Smooth muscle cell (in vitro differentiated cells): ENCODE measurements around the gene UHRF2. TPM values are rescaled to one million over a fixed set of nuclear protein-coding genes. Genes with fewer than 3 reads are reported as not detected.

Source experiments
- DNase-seq: peaks from one replicate; lab custom pipeline; 2025; ENCODE audit not compliant: unreplicated experiment; lab: John Stamatoyannopoulos, UW
- H2AFZ ChIP-seq: fragments of 200-600 bp; sonication (generic); 2 replicates; pipeline ENCODE4 v1.6.0; 2016; ENCODE audit warnings: antibody characterized with exemption, low read depth, mild to moderate bottlenecking
- H3F3A ChIP-seq: fragments of 200-600 bp; sonication (generic); 2 replicates; pipeline ENCODE4 v1.6.0; 2017; ENCODE audit warnings: antibody characterized with exemption, low read depth
- H3K27ac ChIP-seq: fragments of 200-600 bp; sonication (generic); 2 replicates; pipeline ENCODE4 v1.5.1; 2016; ENCODE audit warnings: low read depth, mild to moderate bottlenecking
- H3K27me3 ChIP-seq: fragments of 200-600 bp; sonication (generic); 2 replicates; pipeline ENCODE4 v1.6.1; 2016; ENCODE audit warnings: low read depth, mild to moderate bottlenecking
- H3K36me3 ChIP-seq: fragments of 200-600 bp; sonication (generic); 2 replicates; pipeline ENCODE4 v1.5.1; 2016; ENCODE audit warnings: low read depth
- H3K4me1 ChIP-seq: fragments of 200-600 bp; sonication (generic); 2 replicates; pipeline ENCODE4 v1.5.1; 2016; ENCODE audit warnings: low read depth
- H3K4me2 ChIP-seq: fragments of 200-600 bp; sonication (generic); 2 replicates; pipeline ENCODE4 v1.6.0; 2016; ENCODE audit warnings: mild to moderate bottlenecking
- H3K4me3 ChIP-seq: fragments of 200-600 bp; sonication (generic); 2 replicates; pipeline ENCODE4 v1.5.1; 2016; ENCODE audit warnings: mild to moderate bottlenecking
- H3K79me2 ChIP-seq: fragments of 200-600 bp; sonication (generic); 2 replicates; pipeline ENCODE4 v1.6.0; 2016; ENCODE audit warnings: low read depth, mild to moderate bottlenecking
- H3K9ac ChIP-seq: fragments of 200-600 bp; sonication (generic); 2 replicates; pipeline ENCODE4 v1.6.0; 2016; ENCODE audit warnings: low read depth
- H3K9me3 ChIP-seq: fragments of 200-600 bp; sonication (generic); replicated peaks from 2 replicates; pipeline ENCODE4 v1.5.1; 2016; ENCODE audit warnings: low read depth
- H4K20me1 ChIP-seq: fragments of 200-600 bp; sonication (generic); 2 replicates; pipeline ENCODE4 v1.6.0; 2016; ENCODE audit warnings: low read depth
- WGBS: methylation state at CpG from one replicate; pipeline ENCODE4 v1.1.7; 2016; ENCODE audit warnings: low lambda C conversion rate; 5-methylcytosine and 5-hydroxymethylcytosine counted together
- polyA plus RNA-seq: library from polyadenylated mRNA; unstranded; fragments of >200 nt; fragmentation: Nextera tagmentation; extraction: Ambion mirVana; gene quantifications from 2 replicates; pipeline ENCODE4 v1.2.1, GENCODE V29; 2016
- total RNA-seq: library from RNA; depleted of rRNA; stranded (reverse); fragments of >200 nt; gene quantifications from 2 replicates; pipeline ENCODE4 v1.2.3, GENCODE V29; 2014
- TF ChIP-seq, protein P1 (sequence below): fragments of 200-600 bp; sonication (generic); IDR thresholded peaks from 2 replicates; pipeline ENCODE4 v1.5.1; 2017; ENCODE audit warnings: borderline replicate concordance, mild to moderate bottlenecking, antibody characterized with exemption; ENCODE audit not compliant: insufficient read depth, poor library complexity, severe bottlenecking

UHRF2 gene
- total and polyA plus RNA-seq, 2 experiments from 2014 or later: 15.6 to 54.5 TPM

DNA sequence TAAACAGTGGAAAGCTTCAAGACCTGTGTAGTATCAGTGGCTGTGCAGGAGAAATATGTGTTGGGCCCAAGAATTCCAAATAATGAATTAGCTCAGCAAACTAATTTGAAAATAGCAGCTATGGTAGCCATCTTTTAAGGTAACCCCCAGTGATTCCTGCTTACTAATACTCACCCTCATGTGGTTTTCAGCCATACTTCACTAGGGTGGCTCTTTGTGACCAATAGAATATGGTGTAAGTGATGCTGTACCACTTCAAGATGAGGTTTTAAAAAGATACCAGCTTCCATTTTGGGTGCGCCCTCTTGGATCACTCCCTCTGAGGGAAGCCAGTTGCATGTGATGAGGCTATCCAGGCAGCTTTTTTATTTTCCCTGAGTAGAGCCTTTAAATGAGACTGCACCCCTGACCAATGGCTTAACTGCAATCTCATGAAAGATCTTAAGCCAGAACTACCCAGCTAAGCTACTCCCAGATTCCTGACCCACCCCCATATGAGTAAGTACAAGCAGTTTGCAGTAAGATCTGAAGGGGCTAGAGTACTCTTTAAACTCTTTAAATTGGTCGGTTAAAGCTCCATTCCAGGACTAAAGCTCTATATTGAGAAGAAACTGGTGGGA is 58.3 kb downstream of the UHRF2 start:
- H3K4me3 ChIP-seq: no peak overlapping the region

DNA sequence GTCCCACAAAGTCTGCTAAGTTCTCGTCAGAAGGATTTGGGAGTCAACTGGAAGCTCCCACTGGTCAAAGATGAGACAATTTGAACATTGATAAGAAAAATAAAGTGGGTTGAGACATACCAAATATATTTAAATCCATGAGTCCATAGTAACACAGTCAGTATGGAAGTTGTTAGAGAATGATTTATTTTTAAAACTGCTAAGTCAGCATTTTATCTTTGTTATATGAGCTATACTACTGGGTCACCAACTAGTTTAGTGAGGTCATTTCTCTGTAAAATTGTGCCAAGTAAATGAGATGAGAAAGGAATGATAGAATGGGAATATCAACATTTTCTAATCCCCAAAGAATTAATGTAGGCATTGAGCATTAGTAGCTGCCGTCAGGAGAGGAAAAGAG is 60.2 kb downstream of the UHRF2 start:
- H4K20me1 ChIP-seq: peaks cover 30% of the 10 kb centered on the region
- WGBS: 95% methylated on average over 2 of the region's 2 CpGs
- H3K27ac ChIP-seq: no peak overlapping the region
- no peaks in the 10 kb centered on the region for H3K9me3 ChIP-seq
- no peaks in the 10 kb centered on the region for H3F3A ChIP-seq
- no peak for DNase-seq
- H3K4me2 ChIP-seq: no peak overlapping the region
- no peak overlapping the region for H3K4me3 ChIP-seq
- no peak overlapping the region for H3K9ac ChIP-seq
- H3K27me3 ChIP-seq: no peaks in the 10 kb centered on the region
- H3K79me2 ChIP-seq: peaks cover 11% of the 10 kb centered on the region
- TF ChIP-seq, protein P1, sequence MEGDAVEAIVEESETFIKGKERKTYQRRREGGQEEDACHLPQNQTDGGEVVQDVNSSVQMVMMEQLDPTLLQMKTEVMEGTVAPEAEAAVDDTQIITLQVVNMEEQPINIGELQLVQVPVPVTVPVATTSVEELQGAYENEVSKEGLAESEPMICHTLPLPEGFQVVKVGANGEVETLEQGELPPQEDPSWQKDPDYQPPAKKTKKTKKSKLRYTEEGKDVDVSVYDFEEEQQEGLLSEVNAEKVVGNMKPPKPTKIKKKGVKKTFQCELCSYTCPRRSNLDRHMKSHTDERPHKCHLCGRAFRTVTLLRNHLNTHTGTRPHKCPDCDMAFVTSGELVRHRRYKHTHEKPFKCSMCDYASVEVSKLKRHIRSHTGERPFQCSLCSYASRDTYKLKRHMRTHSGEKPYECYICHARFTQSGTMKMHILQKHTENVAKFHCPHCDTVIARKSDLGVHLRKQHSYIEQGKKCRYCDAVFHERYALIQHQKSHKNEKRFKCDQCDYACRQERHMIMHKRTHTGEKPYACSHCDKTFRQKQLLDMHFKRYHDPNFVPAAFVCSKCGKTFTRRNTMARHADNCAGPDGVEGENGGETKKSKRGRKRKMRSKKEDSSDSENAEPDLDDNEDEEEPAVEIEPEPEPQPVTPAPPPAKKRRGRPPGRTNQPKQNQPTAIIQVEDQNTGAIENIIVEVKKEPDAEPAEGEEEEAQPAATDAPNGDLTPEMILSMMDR: no peak
- H3K4me1 ChIP-seq: no peaks in the 10 kb centered on the region
- peaks cover 11% of the 10 kb centered on the region for H3K36me3 ChIP-seq
- H2AFZ ChIP-seq: no peak overlapping the region

More for the DNA sequence above, 58.3 kb downstream of the UHRF2 start:
- Histone ChIP-seq H3K36me3 (peaks cover 6% of the 10 kb centered on the region), H3K9me3 (no peaks in the 10 kb centered on the region), H2AFZ (no peak overlapping the region), H3K27ac (no peak overlapping the region), H3K79me2 (peaks cover 20% of the 10 kb centered on the region), H3K4me2 (no peak overlapping the region), H3K4me1 (no peaks in the 10 kb centered on the region), H3K27me3 (no peaks in the 10 kb centered on the region), H3F3A (no peaks in the 10 kb centered on the region), H3K9ac (no peak overlapping the region), H4K20me1 (peaks cover 40% of the 10 kb centered on the region)
- 94% methylated on average over 2 of the region's 2 CpGs for WGBS
- TF ChIP-seq, protein P1: no peak
- DNase-seq: no peak

DNA sequence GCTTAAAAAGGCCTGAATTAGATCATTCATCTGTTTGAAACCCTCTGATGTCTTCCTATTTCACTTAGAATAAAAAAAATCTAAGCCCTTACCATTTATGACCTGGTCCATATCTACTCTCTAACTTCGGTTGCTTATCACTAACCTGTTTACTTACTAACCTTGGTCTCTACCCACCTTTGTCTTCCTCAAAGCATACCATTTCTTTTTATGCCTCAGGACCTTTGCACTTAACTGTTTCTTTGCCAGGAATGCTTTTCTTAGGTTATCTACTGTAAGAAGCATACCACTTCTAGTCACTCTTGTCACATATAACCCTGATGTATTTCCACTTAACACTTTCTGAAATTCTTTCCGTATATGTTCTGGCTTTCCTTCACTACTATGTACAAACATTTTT is 67.0 kb downstream of the UHRF2 start:
- Histone ChIP-seq H3K9ac (no peak overlapping the region), H4K20me1 (peaks cover 18% of the 10 kb centered on the region), H3K4me3 (no peak overlapping the region), H3K27ac (no peak overlapping the region), H3K36me3 (peaks cover 22% of the 10 kb centered on the region), H3K79me2 (peaks cover 6% of the 10 kb centered on the region), H3K4me2 (no peak overlapping the region), H2AFZ (no peak overlapping the region), H3F3A (no peaks in the 10 kb centered on the region), H3K27me3 (no peaks in the 10 kb centered on the region), H3K9me3 (no peaks in the 10 kb centered on the region), H3K4me1 (no peaks in the 10 kb centered on the region)
- no peak for DNase-seq
- WGBS: 90% methylated on average over 2 of the region's 2 CpGs
- TF ChIP-seq, protein P1: no peak

DNA sequence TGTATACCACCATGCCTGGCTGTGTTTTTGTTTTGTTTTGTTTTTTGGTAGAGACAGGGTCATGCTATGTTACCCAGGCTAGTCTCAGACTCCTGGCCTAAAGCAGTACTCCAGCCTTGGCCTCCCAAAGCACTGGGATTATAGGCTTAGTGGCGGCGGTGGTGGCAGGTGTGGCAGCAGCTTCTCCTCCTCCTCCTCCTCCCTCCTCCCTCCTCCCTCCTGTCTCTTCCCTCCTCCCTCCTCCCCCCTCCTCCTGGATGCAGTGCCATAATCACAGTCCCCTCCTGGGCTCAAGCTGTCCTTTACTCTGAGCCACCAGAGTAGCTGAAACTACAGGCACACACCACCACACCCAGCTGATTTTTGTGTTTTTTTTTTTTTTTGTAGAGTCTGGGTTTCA is 71.2 kb downstream of the UHRF2 start:
- H3K9me3 ChIP-seq: no peaks in the 10 kb centered on the region

More for the DNA sequence above, 71.2 kb downstream of the UHRF2 start:
- no peak for DNase-seq
- Histone ChIP-seq H2AFZ (no peak overlapping the region), H3K27me3 (no peaks in the 10 kb centered on the region), H3K36me3 (peaks cover 6% of the 10 kb centered on the region), H3K79me2 (peaks cover 4% of the 10 kb centered on the region), H3K9ac (no peak overlapping the region), H3K27ac (no peak overlapping the region), H3F3A (no peaks in the 10 kb centered on the region), H3K4me2 (no peak overlapping the region), H3K4me3 (no peak overlapping the region), H4K20me1 (peaks cover 13% of the 10 kb centered on the region), H3K4me1 (no peaks in the 10 kb centered on the region)
- WGBS: 74% methylated on average over 2 of the region's 2 CpGs
- TF ChIP-seq, protein P1: no peak
